PC-9 (cell line): ENCODE data around the gene PRDX1.
"Not testable (repeated sequence)": the region's sequence is repeated elsewhere in the genome, so short reads cannot be mapped to it uniquely, and the experiment has no call there.

Experiments
- EZH2 ChIP-seq: fragments of 200-600 bp; sonication (generic); IDR thresholded peaks from 2 replicates; pipeline ENCODE4 v1.8.0; 2017; ENCODE audit warnings: antibody characterized with exemption, low read depth
- TF ChIP-seq, protein P1 (sequence below): fragments of 200-600 bp; sonication (generic); conservative IDR thresholded peaks from 2 replicates; pipeline ENCODE4 v1.6.1; 2017; ENCODE audit warnings: mixed run types, antibody characterized with exemption, mild to moderate bottlenecking, moderate library complexity

DNA sequence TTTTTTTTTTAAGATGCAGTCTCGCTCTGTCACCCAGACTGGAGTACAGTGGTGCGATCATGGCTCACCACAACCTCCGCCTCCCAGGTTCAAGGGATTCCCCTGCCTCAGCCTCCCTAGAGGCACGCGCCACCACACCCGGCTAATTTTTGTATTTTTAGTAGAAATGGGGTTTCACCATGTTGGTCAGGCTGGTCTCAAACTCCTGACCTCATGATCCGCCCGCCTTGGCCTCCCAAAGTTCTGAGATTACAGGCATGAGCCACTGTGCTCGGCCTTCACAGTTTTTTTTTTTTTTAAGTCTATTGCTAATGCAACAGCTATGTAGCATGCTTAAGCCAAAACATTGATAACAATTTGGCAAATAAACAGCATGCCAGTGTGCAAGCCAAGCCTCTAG lies 54.3 kb downstream of the PRDX1 start:
- TF ChIP-seq, protein P1, sequence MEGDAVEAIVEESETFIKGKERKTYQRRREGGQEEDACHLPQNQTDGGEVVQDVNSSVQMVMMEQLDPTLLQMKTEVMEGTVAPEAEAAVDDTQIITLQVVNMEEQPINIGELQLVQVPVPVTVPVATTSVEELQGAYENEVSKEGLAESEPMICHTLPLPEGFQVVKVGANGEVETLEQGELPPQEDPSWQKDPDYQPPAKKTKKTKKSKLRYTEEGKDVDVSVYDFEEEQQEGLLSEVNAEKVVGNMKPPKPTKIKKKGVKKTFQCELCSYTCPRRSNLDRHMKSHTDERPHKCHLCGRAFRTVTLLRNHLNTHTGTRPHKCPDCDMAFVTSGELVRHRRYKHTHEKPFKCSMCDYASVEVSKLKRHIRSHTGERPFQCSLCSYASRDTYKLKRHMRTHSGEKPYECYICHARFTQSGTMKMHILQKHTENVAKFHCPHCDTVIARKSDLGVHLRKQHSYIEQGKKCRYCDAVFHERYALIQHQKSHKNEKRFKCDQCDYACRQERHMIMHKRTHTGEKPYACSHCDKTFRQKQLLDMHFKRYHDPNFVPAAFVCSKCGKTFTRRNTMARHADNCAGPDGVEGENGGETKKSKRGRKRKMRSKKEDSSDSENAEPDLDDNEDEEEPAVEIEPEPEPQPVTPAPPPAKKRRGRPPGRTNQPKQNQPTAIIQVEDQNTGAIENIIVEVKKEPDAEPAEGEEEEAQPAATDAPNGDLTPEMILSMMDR = not testable (repeated sequence)
- not testable (repeated sequence) for TF ChIP-seq EZH2
